Renal pelvis (tissue), 4 donors: ENCODE measurements around the gene PEX3. TPM values are rescaled to one million over a fixed set of nuclear protein-coding genes. Genes with fewer than 3 reads are reported as not detected.
A peak's percentile ranks its signal among the peaks of the same experiment; 100 is the strongest.
"Not testable (repeated sequence)": the region's sequence is repeated elsewhere in the genome, so short reads cannot be mapped to it uniquely, and the experiment has no call there.

Experiments used
- DNase-seq: peaks from one replicate; pipeline ENCODE4 v3.0.0-alpha.2; 2013
- polyA plus RNA-seq, 3 donors: library from polyadenylated mRNA; unstranded; fragments of 120-200 nt; gene quantifications; one replicate each; pipeline ENCODE4 v1.2.1, GENCODE V29; 2013; ENCODE audit not compliant: insufficient read length in 3 of 3

PEX3 gene
- polyA plus RNA-seq, 3 donors, result 33.6 to 42.9 (median 34.5) TPM

DNA sequence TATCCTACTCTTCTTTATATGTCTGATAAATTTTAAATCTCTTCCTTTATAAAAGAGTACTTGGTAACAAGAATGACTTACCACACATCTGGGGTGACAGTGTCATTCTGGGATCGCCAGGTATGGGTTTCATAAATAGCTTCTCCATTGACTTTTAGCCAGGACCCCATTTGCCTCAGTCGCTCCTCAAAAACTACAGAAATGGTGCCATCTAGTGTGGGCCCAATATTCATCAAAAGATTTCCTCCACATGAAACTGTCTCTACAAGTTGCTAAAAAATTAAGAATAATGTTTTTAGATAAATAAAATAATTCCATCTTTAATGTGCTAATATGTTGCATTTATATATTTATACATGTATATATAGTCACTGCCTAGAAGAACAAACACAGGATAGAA lies 51.2 kb downstream of the PEX3 start:
- no peak for DNase-seq

GRCh38 chr6:143504369-143504768 lies 53.8 kb downstream of the PEX3 start:
- DNase-seq, result no peak

- no peak for DNase-seq
Observed at GRCh38 chr6:143505111-143505510, 54.5 kb downstream of the PEX3 start.

- DNase-seq, result no peak
Observed at GRCh38 chr6:143505537-143505936, 54.9 kb downstream of the PEX3 start.

DNA sequence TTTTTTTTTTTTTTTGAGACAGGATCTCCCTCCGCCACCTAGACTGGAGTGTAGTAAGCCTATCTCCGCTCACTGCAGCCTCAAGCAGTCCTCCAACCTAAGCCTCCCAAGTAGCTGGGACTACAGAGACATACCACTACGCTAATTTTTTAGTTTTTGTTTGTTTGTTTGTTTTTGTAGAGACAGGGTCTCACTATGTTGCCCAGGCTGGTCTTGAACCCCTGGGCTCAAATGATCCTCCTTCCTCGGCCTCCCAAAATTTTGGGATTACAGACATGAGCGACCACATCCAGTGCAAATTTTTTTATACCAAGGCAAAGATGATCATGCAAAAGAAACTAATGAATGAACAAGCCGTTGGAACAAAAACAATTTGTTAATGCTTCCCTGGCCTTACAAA lies 55.6 kb downstream of the PEX3 start:
- no peak for DNase-seq

GRCh38 chr6:143506620-143507019 lies 56.0 kb downstream of the PEX3 start:
- no peak for DNase-seq

GRCh38 chr6:143507358-143508145 lies 56.9 kb downstream of the PEX3 start:
- no peak for DNase-seq

DNA sequence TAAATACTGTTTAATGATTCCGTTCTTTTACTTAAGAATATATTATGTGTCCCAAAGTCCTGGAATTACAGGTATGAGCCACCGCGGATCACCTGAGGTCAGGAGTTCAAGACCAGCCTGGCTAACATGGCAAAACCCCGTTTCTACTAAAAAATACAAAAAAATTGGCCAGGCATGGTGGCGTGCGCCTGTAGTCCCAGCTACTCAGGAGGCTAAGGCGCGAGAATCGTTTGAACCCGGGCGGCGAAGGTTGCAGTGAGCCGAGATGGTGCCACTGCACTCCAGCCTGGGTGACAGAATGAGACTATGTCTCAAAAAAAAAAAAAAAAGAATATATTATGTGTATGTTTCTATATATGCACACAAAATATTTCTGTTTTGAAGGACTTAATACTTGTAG lies 59.7 kb downstream of the PEX3 start:
- DNase-seq, result not testable (repeated sequence)

- DNase-seq, result peak; percentile 88
Observed at GRCh38 chr6:143510991-143511891, 60.6 kb downstream of the PEX3 start, which contains the start of gene FUCA2. FUCA2 (minus strand) TSS chr6:143511720; CDS start chr6:143511634, 86 bp downstream.

DNA sequence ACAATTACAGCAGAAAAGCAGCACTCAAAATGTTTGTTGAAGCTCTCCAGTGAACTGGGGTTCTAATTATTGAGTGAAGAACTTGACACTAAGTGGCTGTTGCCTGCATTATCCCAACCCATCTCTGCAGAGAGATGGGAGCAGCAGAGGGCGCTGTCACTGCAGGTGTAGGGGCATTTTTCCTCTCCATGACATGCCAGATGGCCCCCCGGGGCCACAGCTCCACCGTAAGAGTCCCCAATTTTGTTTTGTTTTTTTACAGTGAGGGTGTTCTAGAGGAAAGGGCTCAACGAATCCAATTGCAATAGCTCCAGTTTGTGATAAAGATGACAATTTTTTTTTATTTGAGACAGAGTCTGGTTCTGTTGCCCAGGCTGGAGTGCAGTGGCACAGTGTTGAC lies 62.8 kb downstream of the PEX3 start:
- DNase-seq, result no peak

DNA sequence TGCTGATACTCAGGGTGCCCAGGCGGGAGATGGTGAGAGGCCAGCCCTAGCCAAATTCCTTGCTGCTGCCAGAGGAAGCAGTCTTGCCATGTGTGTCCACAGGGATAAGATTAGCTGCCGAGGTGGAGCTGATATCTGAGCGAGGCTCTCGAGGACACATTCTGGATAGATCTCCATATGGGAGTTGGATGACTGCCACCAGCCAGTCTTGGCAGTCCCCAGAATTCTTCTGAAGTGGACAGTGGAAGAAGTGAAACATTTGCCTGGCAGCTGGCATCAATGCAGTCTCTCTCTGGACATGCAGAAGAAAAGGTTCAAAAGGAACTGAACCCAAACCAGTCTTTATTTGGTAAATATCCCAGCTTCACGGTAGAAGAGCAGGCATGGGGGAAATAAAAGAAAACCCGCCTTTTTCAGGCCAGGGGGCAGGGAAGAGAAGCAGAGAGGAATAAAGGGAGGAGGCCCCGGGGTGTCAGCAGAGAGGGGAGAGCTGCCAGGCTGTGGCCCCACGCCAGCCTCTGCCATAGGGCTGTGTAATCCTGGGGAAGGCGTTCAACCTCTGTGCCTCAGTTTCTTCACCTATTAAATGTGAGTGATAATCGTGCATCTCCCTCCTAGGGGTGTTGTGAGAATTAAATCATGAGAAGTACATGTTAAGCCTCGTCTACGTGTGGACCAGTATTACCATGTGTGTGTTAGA lies 64.6 kb downstream of the PEX3 start:
- DNase-seq, result no peak

DNA sequence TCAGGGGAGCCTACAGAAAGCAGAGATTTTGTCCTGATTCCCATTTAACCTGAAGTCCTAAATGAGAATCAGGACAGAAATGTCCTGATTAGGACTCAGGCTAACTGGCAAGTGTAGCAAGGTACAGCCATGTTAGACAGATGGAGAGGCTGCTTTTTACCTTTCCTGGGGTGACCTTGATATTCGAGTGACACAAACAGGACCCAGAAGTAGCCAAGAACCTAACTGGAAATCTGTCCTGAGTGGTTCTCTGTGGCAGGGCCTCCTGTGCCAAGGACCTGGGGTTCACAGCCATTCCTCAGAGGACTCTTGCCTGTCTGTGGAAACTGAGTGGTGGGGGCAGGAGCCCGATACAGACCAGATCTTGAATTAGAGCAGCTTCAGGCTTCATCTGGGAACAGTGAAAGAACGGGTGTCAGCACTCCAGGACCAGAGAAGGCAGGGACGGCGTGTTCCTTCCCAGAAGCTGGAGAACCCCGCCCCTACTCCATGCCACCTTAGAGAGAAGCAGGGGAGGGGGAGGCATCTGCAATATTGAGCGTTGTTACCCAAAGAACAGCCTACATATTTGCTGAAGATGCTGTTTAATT lies 65.3 kb downstream of the PEX3 start:
- no peak for DNase-seq

DNA sequence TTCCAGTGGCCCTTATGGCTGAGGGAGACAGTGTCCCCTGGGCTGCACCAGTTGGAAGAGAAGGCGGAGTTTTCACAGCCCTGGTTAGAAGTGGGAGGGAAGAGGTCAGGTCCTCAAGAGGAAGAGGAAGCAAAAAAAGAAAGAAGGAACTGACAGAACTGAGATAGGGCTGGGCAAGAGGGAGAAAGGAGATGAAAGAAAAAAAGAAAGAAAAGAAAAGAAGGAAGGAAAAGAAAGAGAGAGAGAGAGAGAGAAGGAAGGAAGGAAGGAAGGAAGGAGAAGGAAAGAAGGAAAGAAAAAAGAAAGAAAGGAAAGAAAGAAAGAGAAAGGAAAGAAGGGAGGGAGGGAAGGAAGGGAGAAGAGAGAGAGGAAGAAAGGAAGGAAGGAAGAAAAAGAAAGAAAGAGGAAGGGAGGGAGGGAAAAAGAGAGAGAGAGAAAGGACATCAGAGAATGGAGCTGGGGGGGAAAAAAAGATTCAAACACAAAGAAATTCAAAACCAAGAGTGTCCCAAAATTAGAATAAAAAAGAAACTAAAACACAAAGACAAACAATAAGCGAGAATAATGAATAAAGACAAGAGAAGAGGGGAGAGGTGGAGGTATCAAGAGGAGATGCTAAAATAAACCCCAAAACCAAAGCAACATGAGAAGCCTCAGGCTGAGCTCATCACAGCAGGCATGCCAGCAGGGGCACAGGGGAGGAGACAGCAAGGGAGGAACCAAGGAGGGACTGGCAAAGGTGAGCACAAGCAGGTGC lies 66.3 kb downstream of the PEX3 start:
- DNase-seq, result no peak

DNA sequence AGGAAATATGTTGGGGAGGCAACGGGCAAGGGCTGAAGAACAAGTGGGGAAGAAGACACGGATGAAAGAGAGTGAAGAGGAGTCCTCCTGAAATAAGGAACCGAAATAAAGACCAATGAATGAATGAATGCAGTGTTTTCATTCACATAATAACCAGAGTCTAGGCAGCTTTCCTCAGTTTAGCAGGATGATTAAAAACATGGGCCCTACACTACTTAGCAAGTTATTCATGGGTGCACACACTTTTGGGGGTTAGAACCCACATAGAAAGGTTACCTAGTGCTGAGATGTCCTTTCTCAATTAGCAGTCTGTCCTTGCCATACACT lies 66.8 kb downstream of the PEX3 start:
- DNase-seq, result no peak

DNA sequence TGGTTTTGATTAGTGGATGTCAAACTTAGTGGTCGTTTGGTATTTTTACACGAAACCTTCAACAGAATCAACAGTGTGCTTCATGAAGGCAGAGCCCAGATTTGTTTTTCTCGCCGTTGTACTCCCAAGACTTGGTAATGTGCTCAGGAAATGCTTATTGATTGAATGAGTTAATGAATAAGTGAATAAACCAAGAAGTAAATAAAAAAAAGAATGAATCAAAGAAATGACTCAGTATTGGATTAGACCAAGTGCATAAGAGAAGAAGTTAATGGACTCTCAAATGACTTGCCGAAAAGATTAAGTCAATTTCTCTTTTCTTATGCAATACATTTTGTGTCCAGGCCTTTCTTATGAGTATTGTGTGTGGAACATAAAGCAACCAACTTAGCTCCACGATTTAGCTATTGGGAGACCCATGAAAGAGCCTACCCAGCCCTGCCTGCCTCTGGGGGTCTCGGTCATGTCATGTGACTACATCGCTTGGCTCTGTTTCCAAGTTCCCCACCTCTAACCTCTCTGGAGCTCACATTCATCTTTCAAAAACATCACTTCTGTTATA lies 71.5 kb downstream of the PEX3 start:
- DNase-seq, result no peak

GRCh38 chr6:143525356-143525755 lies 74.8 kb downstream of the PEX3 start:
- DNase-seq, result no peak

DNA sequence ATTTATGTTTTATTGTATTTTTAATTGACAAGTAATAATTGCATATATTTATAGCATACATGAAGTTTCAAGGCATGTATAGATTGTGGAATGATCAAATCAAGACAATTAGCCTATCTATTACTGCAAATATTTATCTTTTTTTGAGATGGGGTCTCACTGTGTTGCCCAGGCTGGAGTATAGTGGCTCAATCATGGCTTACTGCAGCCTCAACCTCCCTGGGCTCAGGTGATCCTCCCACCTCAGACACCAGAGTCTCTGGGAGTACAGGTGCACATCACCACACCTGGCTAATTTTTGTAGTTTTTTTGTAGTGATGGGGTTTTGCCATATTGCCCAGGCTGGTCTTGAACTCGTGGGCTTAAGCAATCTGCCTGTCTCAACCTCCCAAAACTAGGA lies 77.1 kb downstream of the PEX3 start:
- DNase-seq, result no peak

DNA sequence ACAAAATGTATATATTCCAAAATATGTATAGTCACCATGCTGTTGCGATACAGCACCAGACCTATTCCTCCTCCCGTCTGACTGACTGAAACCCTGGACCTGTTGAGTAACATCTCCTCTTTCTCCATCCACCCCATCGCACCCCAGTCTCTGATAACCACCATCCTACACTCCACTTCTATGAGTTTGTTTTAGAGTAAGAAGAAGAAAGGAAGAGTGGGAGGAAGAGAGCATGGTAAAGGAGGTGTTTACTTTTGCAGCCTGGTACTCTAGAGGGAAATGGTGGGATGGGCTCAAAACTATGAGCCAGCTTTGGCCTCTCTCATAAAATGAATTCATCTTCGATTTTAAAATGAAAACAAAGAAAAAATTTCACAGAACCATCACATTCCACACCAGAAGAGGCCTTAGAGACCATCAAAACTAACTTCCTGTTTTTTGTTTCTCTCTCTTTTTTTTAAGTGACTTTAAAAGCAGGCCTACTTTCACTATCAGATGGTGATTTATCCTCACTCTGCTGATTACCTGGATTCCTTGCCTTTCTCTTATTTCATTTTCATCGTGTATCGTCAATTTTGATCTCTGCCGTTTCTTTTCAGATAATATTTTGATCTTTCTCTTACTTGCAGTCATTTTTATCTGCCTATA lies 77.7 kb downstream of the PEX3 start:
- DNase-seq, result no peak

DNA sequence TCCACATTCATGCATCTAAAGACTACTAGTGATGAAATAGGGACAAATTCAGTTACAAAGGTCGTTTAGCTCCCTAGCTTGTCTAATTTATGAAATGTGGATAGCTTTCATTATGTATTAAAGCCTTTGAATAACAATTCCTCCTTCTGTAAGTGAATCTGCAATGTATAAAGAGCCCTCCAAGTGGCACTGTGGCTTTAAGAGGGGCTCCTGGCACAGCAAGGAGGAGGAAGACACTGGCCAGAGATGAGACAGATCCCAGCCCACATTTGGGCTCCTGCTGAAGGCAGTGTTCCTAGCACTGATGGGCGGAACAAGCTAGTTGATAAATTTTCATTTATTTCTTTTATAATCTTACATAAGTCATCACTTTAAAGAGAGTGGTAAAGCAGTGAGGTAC lies 78.5 kb downstream of the PEX3 start:
- no peak for DNase-seq

GRCh38 chr6:143531720-143532499 lies 81.3 kb downstream of the PEX3 start:
- no peak for DNase-seq
